AML-193 (cell line): ENCODE data around the gene DNASE2.
A peak's percentile ranks its signal among the peaks of the same experiment; 100 is the strongest.
"Not testable (repeated sequence)": the region's sequence is repeated elsewhere in the genome, so short reads cannot be mapped to it uniquely, and the experiment has no call there.

ENCODE experiments used
- DNase-seq, 2 experiments: peaks; one replicate each; lab custom pipeline; 2025; lab: John Stamatoyannopoulos, UW

The DNASE2 gene, protein sequence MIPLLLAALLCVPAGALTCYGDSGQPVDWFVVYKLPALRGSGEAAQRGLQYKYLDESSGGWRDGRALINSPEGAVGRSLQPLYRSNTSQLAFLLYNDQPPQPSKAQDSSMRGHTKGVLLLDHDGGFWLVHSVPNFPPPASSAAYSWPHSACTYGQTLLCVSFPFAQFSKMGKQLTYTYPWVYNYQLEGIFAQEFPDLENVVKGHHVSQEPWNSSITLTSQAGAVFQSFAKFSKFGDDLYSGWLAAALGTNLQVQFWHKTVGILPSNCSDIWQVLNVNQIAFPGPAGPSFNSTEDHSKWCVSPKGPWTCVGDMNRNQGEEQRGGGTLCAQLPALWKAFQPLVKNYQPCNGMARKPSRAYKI

DNA sequence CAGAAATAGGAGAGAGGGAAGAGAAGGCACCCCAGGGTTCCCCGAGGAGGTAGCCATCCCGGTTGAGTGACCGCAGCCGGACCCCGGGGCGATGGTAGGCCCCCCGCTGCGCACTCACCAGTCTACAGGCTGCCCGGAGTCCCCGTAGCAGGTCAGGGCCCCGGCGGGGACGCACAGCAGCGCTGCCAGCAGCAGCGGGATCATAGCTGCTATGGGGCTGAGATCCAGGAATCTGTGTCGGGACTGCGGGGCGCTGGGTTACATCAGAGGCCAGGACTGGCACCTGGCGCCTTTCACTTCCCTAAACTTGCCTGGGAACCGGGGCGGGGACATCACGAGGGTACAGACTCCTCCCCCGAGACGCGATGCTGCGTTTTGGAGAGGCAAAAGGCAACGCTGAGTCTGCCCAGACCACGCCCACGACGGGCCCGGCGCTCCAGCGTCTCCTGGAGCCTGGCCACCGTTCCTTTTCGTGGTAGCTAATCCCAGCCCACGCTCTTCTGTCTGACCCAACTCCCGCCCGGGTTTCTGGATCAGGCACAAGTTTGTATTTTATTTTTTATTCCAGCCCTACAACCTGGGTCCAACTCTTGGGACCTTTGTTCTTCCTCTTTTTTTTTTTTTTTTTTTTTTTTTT, at the start of gene DNASE2:
Gene DNASE2 (minus strand): TSS at position 278 of the 637 bp plus-strand sequence. CDS start 74 bp downstream, at position 204.
- DNase-seq, result peak; percentile 91 to 93

DNA sequence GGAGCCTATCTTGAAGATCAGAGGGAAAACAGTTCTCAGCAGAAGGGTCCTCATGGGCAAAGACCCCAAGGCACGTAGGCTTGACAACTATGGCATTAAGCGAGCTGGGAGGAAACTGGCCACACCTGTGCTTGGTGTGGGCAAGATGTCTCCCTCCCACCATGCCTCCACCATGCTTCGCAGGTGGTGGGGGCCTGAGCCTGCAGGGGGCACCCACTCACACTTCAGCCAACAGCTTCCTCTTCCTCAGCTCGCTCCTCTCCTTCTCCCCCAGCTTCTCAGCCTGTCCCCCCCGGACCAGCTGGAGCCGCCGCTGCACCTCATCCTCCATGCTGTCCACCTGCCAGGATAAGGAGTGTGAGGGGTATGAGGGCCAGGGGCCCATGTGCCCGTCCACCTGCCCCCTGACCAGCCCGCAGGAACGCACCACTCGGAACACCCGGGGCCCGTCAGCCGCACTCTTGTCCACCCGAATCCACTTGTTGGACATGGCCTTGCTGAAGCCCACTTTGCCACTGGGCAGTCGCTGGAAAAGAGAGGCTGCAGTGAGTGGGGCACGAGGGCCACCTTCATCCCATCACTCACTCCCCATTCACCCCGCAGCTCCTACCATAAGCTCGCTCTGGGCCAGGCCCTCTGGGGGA, 48.9 kb upstream of the DNASE2 start:
- no peak for DNase-seq

DNA sequence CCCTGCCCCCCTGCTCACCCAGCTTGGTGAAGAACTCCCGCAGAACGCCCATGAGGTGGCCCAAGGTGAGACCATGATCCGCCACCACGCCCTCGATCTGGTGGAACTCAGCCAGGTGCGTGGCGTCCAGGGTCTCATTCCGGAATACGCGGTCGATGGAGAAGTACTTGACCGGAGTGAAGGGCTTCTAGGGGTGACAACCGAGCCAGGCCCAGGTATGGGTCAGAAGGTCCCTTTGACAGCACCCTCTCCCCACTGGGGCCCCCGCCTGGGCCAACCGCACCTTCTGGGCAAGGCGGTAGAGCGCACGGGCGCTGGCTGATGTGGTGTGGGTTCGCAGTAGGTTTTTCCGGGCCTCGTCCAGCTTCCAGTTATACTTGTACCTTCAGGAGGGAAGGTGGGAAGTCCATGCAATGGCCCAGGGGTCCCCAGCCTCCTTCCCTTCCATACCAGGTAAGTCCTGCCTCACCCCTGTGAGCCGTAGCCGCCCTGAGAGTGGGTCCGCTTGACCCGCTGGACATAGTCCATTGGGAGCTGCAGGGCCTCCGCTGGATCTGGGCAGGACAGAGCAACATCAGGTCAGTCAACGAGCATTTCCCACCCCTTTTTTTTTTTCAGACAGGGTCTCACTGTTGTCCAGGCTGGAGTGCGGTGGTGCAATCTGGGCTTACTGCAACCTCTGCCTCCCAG, 43.5 kb upstream of the DNASE2 start:
- DNase-seq, result no peak

DNA sequence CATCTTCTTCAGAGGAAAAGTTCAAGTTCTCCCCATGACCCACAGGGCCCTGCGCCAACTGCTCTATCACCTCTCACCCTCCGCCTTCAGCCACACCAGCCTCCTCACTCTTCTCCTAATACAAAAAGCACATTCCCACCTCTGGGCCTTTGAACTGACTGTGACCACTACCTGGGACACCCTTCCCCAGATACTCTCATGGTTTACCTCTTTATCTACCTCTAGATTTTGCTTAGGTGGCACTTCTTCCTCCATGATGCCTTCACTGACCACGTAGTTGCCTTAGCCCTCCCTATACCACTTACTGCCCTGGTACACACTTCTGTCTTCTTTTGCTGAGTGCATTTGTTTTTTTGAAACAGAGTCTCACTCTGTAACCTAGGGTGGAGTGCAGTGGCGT, 41.7 kb upstream of the DNASE2 start:
- DNase-seq, result no peak

DNA sequence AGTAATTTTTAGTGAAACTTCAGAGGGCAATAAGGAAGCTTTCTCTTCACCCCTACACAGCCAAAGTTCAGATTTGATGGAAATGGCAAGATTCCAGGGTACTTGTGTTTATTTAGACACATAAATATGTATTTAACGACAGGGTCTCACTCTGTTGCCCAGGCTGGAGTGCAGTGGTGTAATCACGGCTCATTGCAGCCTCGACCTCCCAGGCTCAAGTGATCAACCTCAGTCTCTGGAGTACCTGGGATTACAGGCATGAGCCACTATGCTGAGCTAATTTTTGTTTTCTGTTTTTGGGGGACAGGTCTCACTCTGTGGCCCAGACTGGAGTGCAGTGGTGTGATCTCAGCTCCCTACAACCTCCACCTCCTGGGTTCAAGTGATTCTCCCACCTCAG, 39.8 kb upstream of the DNASE2 start:
- DNase-seq, result no peak

DNA sequence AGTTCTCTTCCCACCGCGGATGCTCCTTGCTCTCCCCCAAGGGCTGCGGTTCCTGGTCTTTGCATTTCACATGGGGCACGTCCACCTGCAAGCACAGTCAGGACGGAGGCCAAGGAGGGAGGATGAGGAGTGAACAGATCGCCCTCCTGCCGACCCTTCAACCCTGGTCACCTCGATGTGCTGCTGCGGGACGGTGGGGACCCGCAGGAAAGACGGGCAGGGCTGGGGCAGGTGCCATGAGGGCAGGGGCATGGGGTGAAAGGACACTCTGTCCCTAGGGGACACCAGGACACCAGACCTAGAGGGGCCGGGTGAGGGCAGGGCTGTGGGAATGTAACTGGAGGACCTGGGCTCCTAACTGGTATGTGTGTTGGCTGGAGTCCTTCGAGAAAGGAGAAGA, 37.0 kb upstream of the DNASE2 start:
- no peak for DNase-seq

DNA sequence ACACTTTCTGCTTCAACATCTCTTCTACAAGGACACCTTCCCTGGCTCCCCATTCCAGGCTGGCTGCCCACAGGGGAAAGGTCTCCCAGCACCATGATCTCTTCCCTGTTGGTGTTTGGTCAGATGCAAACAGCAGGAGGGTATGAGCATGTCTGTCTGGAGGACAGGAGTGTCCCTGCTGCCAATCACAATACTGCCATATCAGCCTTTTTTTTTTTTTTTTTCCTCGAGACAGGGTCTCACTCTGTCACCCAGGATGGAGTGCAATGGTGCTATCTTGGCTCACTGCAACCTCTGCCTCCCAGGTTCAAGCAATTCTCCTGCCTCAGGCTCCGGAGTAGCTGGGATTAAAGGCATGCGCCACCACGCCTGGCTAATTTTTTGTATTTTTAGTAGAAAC, 34.6 kb upstream of the DNASE2 start:
- DNase-seq, result not testable (repeated sequence)

DNA sequence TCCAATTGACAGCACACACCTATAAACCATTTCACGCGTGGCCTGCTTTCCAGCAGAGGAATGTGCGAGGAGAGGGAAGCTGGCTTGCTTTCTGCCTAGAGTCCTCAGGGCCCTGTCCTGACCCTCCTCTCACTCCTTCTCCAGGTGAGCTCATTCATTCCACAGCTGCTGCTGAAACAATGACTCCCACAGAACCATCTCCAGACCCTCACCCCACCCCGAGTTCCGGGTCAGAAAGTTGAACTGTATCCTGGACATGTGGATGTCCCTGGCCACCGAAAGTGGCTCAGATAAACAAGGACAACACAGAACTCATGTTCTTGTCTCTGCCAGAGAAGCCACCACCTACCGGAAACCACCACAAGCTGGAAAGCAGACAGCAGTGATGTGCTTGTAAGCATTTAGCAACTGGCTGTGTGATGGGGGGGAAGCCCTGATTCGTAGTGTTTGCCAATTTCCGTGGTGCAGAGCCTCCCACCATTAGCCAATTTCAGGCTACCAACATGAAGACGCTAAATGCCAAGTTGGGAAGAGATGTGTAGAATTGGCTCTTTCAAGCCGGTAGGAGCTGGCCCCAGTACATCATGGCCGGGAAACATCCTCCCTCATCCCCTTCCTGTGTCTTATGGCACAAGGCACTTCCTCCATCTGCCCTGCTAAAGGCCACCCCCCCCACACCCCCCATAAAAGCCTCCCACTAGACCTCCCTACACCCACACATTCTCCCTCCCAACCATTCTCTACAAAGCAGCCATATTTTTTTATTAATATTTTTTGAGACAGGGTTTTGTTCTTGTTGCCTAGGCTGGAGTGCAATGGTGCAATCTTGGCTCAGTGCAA, 32.8 kb upstream of the DNASE2 start:
- DNase-seq, result peak; percentile 94 to 96

DNA sequence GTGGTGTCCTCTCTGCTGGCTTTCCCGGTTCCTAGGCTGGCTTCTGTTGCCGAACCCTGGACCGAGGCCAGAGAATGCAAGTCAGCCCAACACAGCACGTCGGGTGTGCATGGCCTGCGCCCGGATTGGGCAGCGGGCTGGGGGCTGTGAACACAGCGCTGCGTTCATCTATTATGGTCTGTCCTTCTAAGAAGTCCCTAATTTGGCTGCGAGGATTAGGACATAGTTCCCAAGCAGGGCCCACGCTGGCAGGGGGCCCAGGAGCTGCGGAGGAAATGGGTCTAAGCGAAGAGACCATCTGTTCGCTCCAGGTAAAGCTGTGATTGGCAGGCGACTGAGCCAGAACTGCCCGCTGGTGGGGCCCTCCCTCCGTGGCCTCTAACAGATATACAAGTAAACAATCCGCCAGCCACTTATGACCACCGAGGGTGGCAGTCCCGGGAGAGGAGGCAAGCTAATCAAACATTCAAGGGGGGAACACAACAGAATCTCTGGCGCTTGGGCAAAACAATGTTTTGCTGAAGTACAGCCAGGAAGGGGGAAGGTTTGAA, 31.8 kb upstream of the DNASE2 start:
- no peak for DNase-seq

DNA sequence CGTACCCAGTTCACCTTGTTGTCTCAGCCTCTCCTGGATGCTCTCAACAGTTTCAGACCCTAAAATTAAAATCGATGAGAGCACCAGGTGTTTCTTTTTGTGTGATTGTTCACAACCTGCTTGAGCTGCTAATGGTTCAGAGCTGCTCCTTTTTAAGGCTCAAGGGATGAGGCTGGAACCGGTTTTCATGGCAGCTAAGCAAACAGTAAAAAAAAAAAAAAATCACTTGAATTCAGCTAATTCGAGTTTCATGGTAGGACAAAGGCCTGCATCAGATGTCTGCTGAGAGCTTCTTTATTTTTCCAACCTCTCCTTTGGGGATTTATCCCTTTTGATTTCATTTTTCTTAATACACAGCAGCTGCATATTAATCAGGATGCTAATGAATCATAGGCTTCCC, 31.3 kb upstream of the DNASE2 start:
- no peak for DNase-seq

DNA sequence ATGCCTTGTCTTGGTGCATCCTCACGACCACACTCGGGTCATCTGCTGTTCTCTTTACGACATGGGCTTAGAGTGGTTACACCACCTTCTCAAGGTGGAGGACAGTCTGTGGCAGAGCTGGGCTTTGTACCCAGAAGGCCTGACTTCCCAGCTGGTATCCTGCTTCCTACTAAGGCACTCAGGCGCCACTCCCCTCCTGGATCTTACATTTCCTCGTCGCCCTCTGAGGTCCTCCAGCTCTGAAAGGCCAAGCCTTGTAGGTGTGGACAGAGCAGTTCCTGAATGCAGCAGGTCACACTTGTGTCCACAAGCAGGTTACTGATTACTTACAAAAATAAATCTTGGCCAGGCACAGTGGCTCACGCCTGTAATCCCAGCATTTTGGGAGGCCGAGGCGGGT, 25.9 kb upstream of the DNASE2 start:
- no peak for DNase-seq

DNA sequence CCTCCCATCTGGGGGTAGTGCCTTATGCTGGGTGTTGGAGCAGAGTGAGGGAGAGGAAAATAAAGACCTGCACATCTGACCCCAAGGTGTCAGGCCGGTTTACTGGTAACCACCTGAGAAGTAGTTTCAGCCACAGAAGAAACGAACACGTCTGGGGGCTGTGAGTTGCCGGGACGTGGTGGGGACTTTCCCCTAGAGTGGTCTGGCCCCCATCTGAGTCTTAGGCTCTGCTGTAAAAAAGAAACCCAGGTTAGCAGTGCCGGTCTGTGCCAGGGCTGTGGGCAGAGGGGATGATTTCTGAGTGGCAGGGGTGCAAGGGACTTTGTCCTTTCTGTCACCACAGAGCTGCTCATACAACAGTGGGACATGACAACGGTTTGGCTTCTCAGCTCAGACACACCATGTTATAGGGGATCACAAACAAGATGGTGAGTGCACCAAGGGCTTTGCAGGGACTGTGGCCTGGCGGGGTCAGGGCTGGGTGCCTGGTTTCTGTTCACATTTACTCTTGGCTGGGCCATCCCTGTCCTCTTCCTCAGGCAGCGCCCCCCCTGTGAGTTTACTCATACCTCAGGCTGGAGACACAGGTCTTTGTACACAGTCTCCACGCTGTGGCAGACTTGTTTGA, 18.8 kb upstream of the DNASE2 start:
- no peak for DNase-seq

DNA sequence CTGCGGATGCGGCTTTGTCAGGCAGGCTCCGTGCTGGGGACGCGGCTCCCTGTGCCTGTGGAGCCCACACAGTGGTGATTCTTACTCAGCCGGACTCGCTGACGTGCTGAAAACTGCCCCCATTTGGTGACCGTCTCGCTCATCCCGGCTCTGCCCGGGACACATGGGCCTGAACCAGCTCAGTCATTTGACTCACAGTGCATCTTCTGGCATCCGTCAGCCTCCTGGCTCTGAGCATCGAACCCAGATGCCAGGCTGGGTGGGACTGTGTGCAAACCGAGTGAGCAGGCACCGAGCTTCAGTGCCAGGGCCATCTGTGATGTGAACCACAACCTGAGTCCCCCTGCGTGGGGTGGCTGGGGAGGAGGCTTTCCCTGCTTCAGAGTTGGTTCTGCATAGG, 15.2 kb upstream of the DNASE2 start:
- DNase-seq, result no peak

DNA sequence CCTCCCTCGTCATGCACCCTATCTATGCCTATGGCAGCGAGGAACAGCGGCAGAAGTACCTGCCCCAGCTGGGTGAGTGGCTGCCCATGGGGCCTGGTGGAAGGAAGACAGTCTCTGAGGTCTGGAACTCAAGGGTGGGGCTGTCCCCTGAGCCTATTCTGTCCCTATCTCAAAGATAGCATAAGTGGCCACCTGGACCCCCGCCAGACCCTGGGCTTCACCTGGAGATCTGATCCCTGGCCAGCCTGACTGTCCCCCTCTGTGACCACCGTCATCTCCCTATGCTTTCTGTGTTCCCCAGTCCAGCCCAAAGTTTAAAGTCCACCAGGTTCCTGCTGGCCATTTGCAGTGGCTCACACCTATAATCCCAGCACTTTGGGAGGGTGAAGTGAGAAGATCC, 12.3 kb upstream of the DNASE2 start:
- no peak for DNase-seq

DNA sequence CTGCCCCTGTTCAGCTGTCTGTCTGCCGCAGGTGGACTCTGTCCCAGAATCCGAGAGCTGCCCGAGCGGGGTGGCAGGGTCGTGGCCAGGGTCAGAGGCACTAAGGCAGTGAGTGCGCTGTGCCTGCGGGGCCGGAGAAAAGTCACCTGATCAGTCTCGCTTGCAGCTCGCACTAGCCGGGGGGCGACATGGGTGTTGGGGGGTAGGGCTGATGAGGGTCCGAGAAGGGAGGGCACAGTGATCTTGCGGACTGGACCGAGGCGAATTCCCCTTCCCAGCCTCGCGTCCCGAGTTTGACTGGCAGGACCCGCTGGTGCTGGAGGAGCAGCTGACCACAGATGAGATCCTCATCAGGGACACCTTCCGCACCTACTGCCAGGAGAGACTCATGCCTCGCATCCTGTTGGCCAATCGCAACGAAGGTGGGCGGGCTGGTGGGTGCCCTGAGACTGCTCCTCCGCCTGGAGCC, 10.3 kb upstream of the DNASE2 start:
- no peak for DNase-seq

DNA sequence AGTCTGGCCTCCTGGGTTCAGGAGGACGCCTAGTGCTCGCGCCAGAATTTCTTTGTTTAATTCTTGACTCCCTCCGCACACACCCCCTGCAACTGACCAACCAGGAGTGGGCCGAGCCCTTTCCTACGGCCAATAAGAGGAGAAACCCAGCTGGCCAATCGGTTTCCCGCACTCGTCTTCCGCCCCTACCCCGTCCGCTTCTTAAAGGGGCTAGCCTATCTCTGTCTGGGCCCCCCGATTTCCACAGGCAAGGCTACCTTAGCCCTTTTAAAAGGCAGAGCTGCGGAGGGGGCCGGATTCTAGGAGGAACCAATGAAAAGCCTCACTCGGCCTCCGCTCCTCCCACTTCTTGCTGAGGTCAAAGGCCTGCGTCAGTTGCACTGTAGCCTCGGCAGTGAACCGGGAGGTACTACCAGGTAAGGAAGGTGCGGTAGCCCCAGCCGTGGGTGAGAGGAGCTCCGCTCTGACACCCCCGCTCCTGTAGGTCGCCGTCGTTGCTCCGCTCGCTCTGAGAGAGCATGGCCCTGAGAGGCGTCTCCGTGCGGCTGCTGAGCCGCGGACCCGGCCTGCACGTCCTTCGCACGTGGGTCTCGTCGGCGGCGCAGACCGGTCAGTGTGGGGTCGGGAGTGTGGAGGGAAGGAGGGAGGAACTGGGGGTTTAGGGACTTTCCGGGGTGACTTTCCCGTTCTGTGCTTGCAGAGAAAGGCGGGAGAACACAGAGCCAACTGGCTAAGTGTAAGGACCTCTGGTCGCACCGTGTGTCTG, 9.7 kb upstream of the DNASE2 start, which contains the start of gene GCDH:
Gene GCDH (plus strand): TSS at position 374 of the 766 bp plus-strand sequence. CDS start 145 bp downstream, at position 519.
- peak; percentile 99 to 100 for DNase-seq

DNA sequence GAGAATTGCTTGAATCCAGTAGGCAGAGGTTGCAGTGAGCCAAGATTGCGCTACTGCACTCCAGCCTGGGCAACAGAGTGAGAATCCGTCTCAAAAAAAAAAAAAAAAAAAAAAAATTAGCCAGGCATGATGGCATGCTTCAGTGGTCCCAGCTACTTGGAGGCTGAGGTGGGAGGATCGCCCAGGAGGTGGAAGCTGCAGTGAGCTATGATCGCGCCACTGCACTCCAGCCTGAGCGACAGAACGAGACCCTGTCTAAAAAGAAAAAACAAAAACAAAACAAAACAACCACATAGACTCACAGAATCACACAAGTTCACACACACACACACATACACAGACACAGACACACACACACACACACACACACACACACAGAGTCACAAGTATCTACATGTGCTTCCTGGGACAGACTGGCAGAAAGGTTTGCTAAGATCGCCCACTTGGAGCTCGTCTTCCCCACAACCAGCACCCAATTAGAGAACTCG, 9.1 kb upstream of the DNASE2 start:
- not testable (repeated sequence) for DNase-seq

DNA sequence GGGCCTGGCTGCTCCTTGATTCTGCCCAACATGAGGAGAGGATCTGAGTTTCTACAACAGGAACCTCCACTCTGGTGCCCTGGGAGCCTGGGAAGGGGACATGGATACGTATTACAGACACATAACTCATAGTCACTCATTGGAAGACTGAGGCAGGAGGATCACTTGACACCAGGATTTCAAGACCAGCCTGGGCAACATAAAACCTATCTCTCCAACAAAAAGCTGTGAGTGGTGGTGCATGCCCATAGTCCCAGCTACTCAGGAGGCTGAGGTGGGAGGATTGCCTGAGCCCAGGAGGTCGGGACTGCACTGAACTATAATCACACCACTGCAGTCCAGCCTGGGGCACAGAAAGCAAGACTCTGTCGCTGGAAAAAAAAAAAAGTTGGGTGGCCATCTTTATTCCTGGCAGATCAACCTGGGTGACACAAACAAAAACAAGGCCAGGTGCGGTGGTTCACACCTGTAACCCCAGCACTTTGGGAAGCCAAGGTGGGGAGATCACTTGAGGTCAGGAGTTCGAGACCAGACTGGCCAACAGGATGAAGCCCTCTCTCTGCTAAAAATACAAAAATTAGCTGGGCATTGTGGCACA, 6.9 kb upstream of the DNASE2 start:
- no peak for DNase-seq
